Caco-2 (cell line): ENCODE measurements around the gene HCFC1R1. TPM values are rescaled to one million over a fixed set of nuclear protein-coding genes. Genes with fewer than 3 reads are reported as not detected.

ENCODE experiments used
- BruUV-seq: library from RNA; stranded (reverse); fragments of 400-500 nt; replicated peaks from 2 replicates; lab custom pipeline; 2021; lab: Mats Ljungman, UMichigan
- CTCF ChIA-PET: fragments of 300-600 bp; sonication (Branson Sonifier 250); formaldehyde crosslinking; loops from one replicate; lab custom pipeline; 2022; ENCODE audit warnings: antibody characterized with exemption; lab: Charles Lee
- POLR2A ChIA-PET: fragments of 300-600 bp; sonication (Branson Sonifier 250); formaldehyde crosslinking; loops from one replicate; lab custom pipeline; 2022; ENCODE audit warnings: antibody characterized with exemption; lab: Charles Lee
- DNase-seq, 2 experiments: peaks; one replicate each; pipeline versions ENCODE4 v3.0.0 to v3.0.0-alpha.2; 2020 to 2022
- H3K27me3 ChIP-seq: replicated peaks from 2 replicates; pipeline ENCODE4 v1.6.0; 2011; ENCODE audit warnings: low read length; ENCODE audit not compliant: control insufficient read depth, insufficient read depth
- H3K36me3 ChIP-seq: 2 replicates; pipeline ENCODE4 v1.5.1; 2011; ENCODE audit warnings: low read length; ENCODE audit not compliant: control insufficient read depth, insufficient read depth
- H3K4me1 ChIP-seq: fragments of 250-450 bp; sonication (Bioruptor Pico); 2 replicates; pipeline ENCODE4 v1.5.1; 2020; ENCODE audit warnings: mild to moderate bottlenecking
- H3K4me3 ChIP-seq: 2 replicates; pipeline ENCODE4 v1.5.1; 2011; ENCODE audit warnings: low read depth, mild to moderate bottlenecking, control low read depth, low read length
- H3K9me3 ChIP-seq: fragments of 250-450 bp; sonication (Bioruptor Pico); 2 replicates; pipeline ENCODE4 v1.5.1; 2020; ENCODE audit warnings: mild to moderate bottlenecking, moderate library complexity
- H3K27ac Mint-ChIP-seq: one replicate; pipeline ENCODE4 v1.8.0; 2022; ENCODE audit warnings: mixed read lengths; ENCODE audit not compliant: unreplicated experiment
- H3K27me3 Mint-ChIP-seq: one replicate; pipeline ENCODE4 v1.8.0; 2022; ENCODE audit warnings: mixed read lengths; ENCODE audit not compliant: insufficient read depth, unreplicated experiment
- H3K36me3 Mint-ChIP-seq: one replicate; pipeline ENCODE4 v1.8.0; 2022; ENCODE audit warnings: mild to moderate bottlenecking, mixed read lengths; ENCODE audit not compliant: insufficient read depth, unreplicated experiment
- H3K4me1 Mint-ChIP-seq: one replicate; pipeline ENCODE4 v1.8.0; 2022; ENCODE audit warnings: low read depth, mixed read lengths; ENCODE audit not compliant: unreplicated experiment
- H3K4me3 Mint-ChIP-seq: one replicate; pipeline ENCODE4 v1.8.0; 2022; ENCODE audit warnings: mild to moderate bottlenecking, moderate library complexity, mixed read lengths; ENCODE audit not compliant: unreplicated experiment
- H3K9me3 Mint-ChIP-seq: one replicate; pipeline ENCODE4 v1.8.0; 2022; ENCODE audit warnings: mixed read lengths; ENCODE audit not compliant: unreplicated experiment
- CTCF ChIP-seq, 2 experiments: fragments of 200-600 bp in 1 of 2; IDR thresholded peaks; 1 replicate in 1 of 2; 2 replicates in 1 of 2; pipeline versions ENCODE4 v1.5.1 to v1.8.0; 2011 to 2022; ENCODE audit warnings: antibody characterized with exemption in 1 of 2, control low read depth in 1 of 2, inconsistent platforms in 1 of 2, low read depth in 1 of 2, low read length in 1 of 2, mild to moderate bottlenecking in 1 of 2, moderate library complexity in 1 of 2; ENCODE audit not compliant: insufficient read depth in 1 of 2, severe bottlenecking in 1 of 2, unreplicated experiment in 1 of 2
- intact Hi-C: fragments of 100-400 bp; cut with micrococcal nuclease; formaldehyde crosslinking; loops from one replicate; pipeline ENCODE4 v1.10.0; 2022; ENCODE audit not compliant: unreplicated experiment
- total RNA-seq: library from RNA; stranded (reverse); gene quantifications from 2 replicates; pipeline ENCODE4 v1.2.3, GENCODE V29; 2022

Gene HCFC1R1
- total RNA-seq, 1 experiment from 2014 or later, result 44.9 TPM

DNA sequence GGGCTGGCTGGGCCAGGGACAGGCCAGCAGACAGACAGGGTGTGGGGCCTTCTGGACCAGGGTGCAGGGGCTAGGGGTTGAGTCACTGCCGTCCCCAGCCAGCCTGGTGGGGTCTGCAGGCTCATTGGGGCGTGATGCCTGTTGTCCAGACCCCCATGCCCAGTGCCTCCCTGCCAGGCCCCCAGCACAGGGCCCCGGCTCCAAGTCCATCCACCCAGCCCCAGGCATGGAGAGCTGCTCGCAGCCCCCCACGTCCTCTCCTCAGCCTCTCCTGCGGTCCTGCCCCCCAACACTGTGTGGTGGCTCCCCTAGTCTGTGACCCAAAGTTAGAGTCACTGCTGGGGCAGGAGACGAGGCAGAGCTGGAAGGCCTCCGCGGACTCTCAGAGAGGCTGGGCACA, 36.5 kb downstream of the HCFC1R1 start:
- ChIA-PET CTCF (no interaction called here), POLR2A (no interaction called here)
- no peak overlapping the region for H3K27ac Mint-ChIP-seq

DNA sequence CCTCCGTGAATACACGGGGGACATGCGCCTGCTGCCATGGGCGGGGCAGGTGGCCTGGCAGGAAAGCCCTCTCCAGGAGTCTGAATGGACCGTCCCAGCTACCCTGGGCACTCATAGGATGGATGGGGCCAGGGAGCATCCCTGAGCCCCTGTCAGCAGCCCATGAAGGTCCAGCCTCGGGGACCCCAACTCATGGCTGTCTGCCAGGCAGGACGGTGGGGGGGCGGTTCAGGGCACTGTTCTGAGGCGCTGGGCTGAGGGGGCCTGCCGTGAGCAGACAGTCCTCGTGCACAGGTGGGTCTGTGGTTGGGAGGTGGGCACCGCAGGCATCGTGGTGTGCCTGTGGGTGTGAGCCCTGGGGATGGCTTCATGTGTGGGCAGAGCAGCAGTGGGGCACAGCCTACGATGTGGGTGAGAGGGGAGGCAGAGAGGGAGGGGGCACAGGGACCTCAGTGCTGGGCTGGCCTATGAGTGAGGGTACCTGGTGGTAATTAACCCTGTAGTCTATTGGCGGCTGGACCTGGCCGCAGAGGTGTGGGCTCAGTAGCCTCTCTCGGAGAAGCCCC, 37.0 kb downstream of the HCFC1R1 start:
- H3K4me1 Mint-ChIP-seq, result no peaks in the 10 kb centered on the region
- intact Hi-C loops, result no loop called here
- POLR2A ChIA-PET, result no interaction called here

More for the DNA sequence above, 36.5 kb downstream of the HCFC1R1 start:
- H3K4me1 Mint-ChIP-seq, result no peaks in the 10 kb centered on the region
- no peaks in the 10 kb centered on the region for H3K27me3 Mint-ChIP-seq
- Histone ChIP-seq H3K27me3 (no peaks in the 10 kb centered on the region), H3K4me3 (no peak overlapping the region), H3K36me3 (no peaks in the 10 kb centered on the region), H3K9me3 (no peaks in the 10 kb centered on the region), H3K4me1 (0 out of 2 replicates have a peak, but pooled peaks cover 8% of the 10 kb centered on the region)
- H3K36me3 Mint-ChIP-seq, result no peaks in the 10 kb centered on the region
- TF ChIP-seq CTCF (IDR thresholded peaks at IDR 0.05; ENCODE audit: insufficient read depth in 1 of 2, low read depth in 1 of 2, low read length in 1 of 2, severe bottlenecking in 1 of 2, unreplicated experiment in 1 of 2), result no peak
- no peak for DNase-seq
- H3K9me3 Mint-ChIP-seq, result no peaks in the 10 kb centered on the region
- H3K4me3 Mint-ChIP-seq, result no peak overlapping the region
- BruUV-seq, result no TSS peak
- intact Hi-C loops, result no loop called here

GRCh38 chr16:2985893-2986355, 37.8 kb downstream of the HCFC1R1 start:
- CTCF ChIA-PET, result no interaction called here

More for the DNA sequence above, 37.0 kb downstream of the HCFC1R1 start:
- Histone ChIP-seq H3K9me3 (no peaks in the 10 kb centered on the region), H3K4me3 (no peak overlapping the region), H3K27me3 (no peaks in the 10 kb centered on the region), H3K4me1 (0 out of 2 replicates have a peak, but pooled peaks cover 8% of the 10 kb centered on the region), H3K36me3 (no peaks in the 10 kb centered on the region)
- no peak overlapping the region for H3K27ac Mint-ChIP-seq
- H3K4me3 Mint-ChIP-seq, result no peak overlapping the region
- no peaks in the 10 kb centered on the region for H3K36me3 Mint-ChIP-seq
- no peaks in the 10 kb centered on the region for H3K27me3 Mint-ChIP-seq
- TF ChIP-seq CTCF (IDR thresholded peaks at IDR 0.05; ENCODE audit: insufficient read depth in 1 of 2, low read depth in 1 of 2, low read length in 1 of 2, severe bottlenecking in 1 of 2, unreplicated experiment in 1 of 2), result no peak
- no peaks in the 10 kb centered on the region for H3K9me3 Mint-ChIP-seq
- CTCF ChIA-PET, result no interaction called here
- BruUV-seq, result no TSS peak
- no peak for DNase-seq

More at GRCh38 chr16:2985893-2986355, 37.8 kb downstream of the HCFC1R1 start:
- POLR2A ChIA-PET, result interaction anchor here (0.6 kb wide), 1 partner anchor 9 kb away, joined by 3 read pairs; no protein-coding TSS in a partner anchor
- H3K9me3 Mint-ChIP-seq, result no peaks in the 10 kb centered on the region
- no peak overlapping the region for H3K4me3 Mint-ChIP-seq
- H3K36me3 Mint-ChIP-seq, result peaks cover 5% of the 10 kb centered on the region
- BruUV-seq, result no TSS peak
- Histone ChIP-seq H3K4me3 (no peak overlapping the region), H3K36me3 (no peaks in the 10 kb centered on the region), H3K4me1 (peaks cover 13% of the 10 kb centered on the region), H3K9me3 (no peaks in the 10 kb centered on the region), H3K27me3 (no peaks in the 10 kb centered on the region)
- no peak overlapping the region for H3K27ac Mint-ChIP-seq
- intact Hi-C loops, result no loop called here
- no peak for TF ChIP-seq CTCF (IDR thresholded peaks at IDR 0.05; ENCODE audit: insufficient read depth in 1 of 2, low read depth in 1 of 2, low read length in 1 of 2, severe bottlenecking in 1 of 2, unreplicated experiment in 1 of 2)
- H3K27me3 Mint-ChIP-seq, result no peaks in the 10 kb centered on the region
- DNase-seq, result no peak
- H3K4me1 Mint-ChIP-seq, result no peaks in the 10 kb centered on the region
